H9 (cell line): ENCODE measurements around the gene MPL. TPM values are rescaled to one million over a fixed set of nuclear protein-coding genes. Genes with fewer than 3 reads are reported as not detected.

Experiments used
- DNase-seq: peaks from one replicate; pipeline ENCODE4 v3.0.0-alpha.2; 2017
- H2AFZ ChIP-seq: one replicate; pipeline ENCODE4 v1.6.1; 2013; ENCODE audit warnings: mild to moderate bottlenecking, low read length, control low read depth, moderate library complexity
- H2AK5ac ChIP-seq: 2 replicates; pipeline ENCODE4 v1.6.1; 2013; ENCODE audit warnings: low read length, control low read depth, mixed read lengths; ENCODE audit not compliant: insufficient read length
- H2BK120ac ChIP-seq: one replicate; pipeline ENCODE4 v1.6.1; 2013; ENCODE audit warnings: low read depth, mild to moderate bottlenecking, low read length, control low read depth, inconsistent platforms; ENCODE audit not compliant: poor library complexity, severe bottlenecking
- H2BK12ac ChIP-seq: 2 replicates; pipeline ENCODE4 v1.6.1; 2013; ENCODE audit warnings: low read length, control low read depth, mixed read lengths, low read depth; ENCODE audit not compliant: insufficient read length
- H2BK15ac ChIP-seq: 2 replicates; pipeline ENCODE4 v1.6.1; 2013; ENCODE audit warnings: low read depth, low read length, control low read depth
- H2BK20ac ChIP-seq: one replicate; pipeline ENCODE4 v1.6.1; 2013; ENCODE audit warnings: low read depth, mild to moderate bottlenecking, low read length, control low read depth, inconsistent platforms; ENCODE audit not compliant: poor library complexity, severe bottlenecking
- H2BK5ac ChIP-seq: 2 replicates; pipeline ENCODE4 v1.6.1; 2013; ENCODE audit warnings: low read length, control low read depth, mixed read lengths; ENCODE audit not compliant: insufficient read length
- H3K14ac ChIP-seq: 2 replicates; pipeline ENCODE4 v1.6.1; 2013; ENCODE audit warnings: low read length, control low read depth; ENCODE audit not compliant: insufficient read depth
- H3K18ac ChIP-seq: 2 replicates; pipeline ENCODE4 v1.6.1; 2013; ENCODE audit warnings: low read depth, mild to moderate bottlenecking, mixed read lengths, low read length, control low read depth; ENCODE audit not compliant: insufficient read length
- H3K23ac ChIP-seq: 2 replicates; pipeline ENCODE4 v1.6.1; 2013; ENCODE audit warnings: low read length, control low read depth, mixed read lengths, low read depth; ENCODE audit not compliant: insufficient read length
- H3K23me2 ChIP-seq: 2 replicates; pipeline ENCODE4 v1.6.1; 2013; ENCODE audit warnings: low read depth, mild to moderate bottlenecking, mixed read lengths, low read length, control low read depth; ENCODE audit not compliant: insufficient read length, poor library complexity, severe bottlenecking
- H3K27ac ChIP-seq: 2 replicates; pipeline ENCODE4 v1.5.1; 2013; ENCODE audit warnings: low read length, control low read depth, mixed read lengths, low read depth; ENCODE audit not compliant: insufficient read length
- H3K27me3 ChIP-seq: 2 replicates; pipeline ENCODE4 v1.6.1; 2013; ENCODE audit warnings: low read length, control low read depth, inconsistent platforms; ENCODE audit not compliant: insufficient read depth
- H3K4ac ChIP-seq: 2 replicates; pipeline ENCODE4 v1.6.1; 2013; ENCODE audit warnings: low read depth, mild to moderate bottlenecking, control low read depth, inconsistent platforms, low read length, moderate library complexity
- H3K4me1 ChIP-seq: 2 replicates; pipeline ENCODE4 v1.6.1; 2013; ENCODE audit warnings: low read length, control low read depth, inconsistent platforms; ENCODE audit not compliant: insufficient read depth
- H3K4me2 ChIP-seq: 2 replicates; pipeline ENCODE4 v1.6.1; 2013; ENCODE audit warnings: low read length, control low read depth, mixed read lengths; ENCODE audit not compliant: insufficient read length, insufficient read depth
- H3K56ac ChIP-seq: 2 replicates; pipeline ENCODE4 v1.6.1; 2013; ENCODE audit warnings: low read depth, mild to moderate bottlenecking, mixed read lengths, low read length, control low read depth; ENCODE audit not compliant: insufficient read length
- H3K79me1 ChIP-seq: 2 replicates; pipeline ENCODE4 v1.6.1; 2013; ENCODE audit warnings: low read depth, mild to moderate bottlenecking, moderate library complexity, low read length, control low read depth, inconsistent platforms; ENCODE audit not compliant: insufficient read depth, poor library complexity, severe bottlenecking
- H3K79me2 ChIP-seq: 2 replicates; pipeline ENCODE4 v1.6.1; 2013; ENCODE audit warnings: low read length, control low read depth, inconsistent platforms; ENCODE audit not compliant: insufficient read depth
- H3K9ac ChIP-seq: 2 replicates; pipeline ENCODE4 v1.6.1; 2013; ENCODE audit warnings: low read length, control low read depth, mixed read lengths; ENCODE audit not compliant: insufficient read length; ENCODE audit errors: extremely low read depth
- H3K9me3 ChIP-seq: one replicate; pipeline ENCODE4 v1.6.1; 2013; ENCODE audit warnings: low read depth, low read length, inconsistent platforms; ENCODE audit not compliant: control insufficient read depth
- H3T11ph ChIP-seq: one replicate; pipeline ENCODE4 v1.6.1; 2013; ENCODE audit warnings: mild to moderate bottlenecking, low read length, control low read depth, inconsistent platforms
- H4K20me1 ChIP-seq: one replicate; pipeline ENCODE4 v1.6.1; 2013; ENCODE audit not compliant: control insufficient read depth, insufficient read length, insufficient read depth
- H4K5ac ChIP-seq: 2 replicates; pipeline ENCODE4 v1.6.1; 2013; ENCODE audit warnings: low read depth, mild to moderate bottlenecking, mixed read lengths, low read length, control low read depth; ENCODE audit not compliant: insufficient read length
- H4K8ac ChIP-seq: replicated peaks from 2 replicates; pipeline ENCODE4 v1.6.1; 2013; ENCODE audit warnings: low read length, control low read depth, mixed read lengths, low read depth; ENCODE audit not compliant: insufficient read length
- H4K91ac ChIP-seq: 2 replicates; pipeline ENCODE4 v1.6.1; 2013; ENCODE audit warnings: low read depth, mild to moderate bottlenecking, moderate library complexity, mixed read lengths, low read length, control low read depth; ENCODE audit not compliant: insufficient read length
- H3K27ac Mint-ChIP-seq, 3 experiments: 2 replicates in 2 of 3; 3 replicates in 1 of 3; pipeline ENCODE4 v1.8.0; 2020 to 2021; ENCODE audit warnings: mixed read lengths in 3 of 3, mild to moderate bottlenecking in 1 of 3, moderate library complexity in 1 of 3
- H3K27me3 Mint-ChIP-seq: 2 replicates; pipeline ENCODE4 v1.8.0; 2021; ENCODE audit warnings: low read depth, mild to moderate bottlenecking, moderate library complexity, mixed read lengths
- H3K36me3 Mint-ChIP-seq, 3 experiments: 2 replicates in 2 of 3; 3 replicates in 1 of 3; pipeline ENCODE4 v1.8.0; 2020 to 2021; ENCODE audit warnings: low read depth in 3 of 3, mixed read lengths in 3 of 3; ENCODE audit not compliant: insufficient read depth in 1 of 3
- H3K4me1 Mint-ChIP-seq, 2 experiments: 2 replicates each; pipeline ENCODE4 v1.8.0; 2020; ENCODE audit warnings: mixed read lengths in 2 of 2
- H3K4me3 Mint-ChIP-seq, 2 experiments: 2 replicates in 1 of 2; 3 replicates in 1 of 2; pipeline ENCODE4 v1.8.0; 2020 to 2021; ENCODE audit warnings: mild to moderate bottlenecking in 2 of 2, mixed read lengths in 2 of 2, moderate library complexity in 1 of 2
- H3K9me3 Mint-ChIP-seq, 2 experiments: 2 replicates in 1 of 2; 3 replicates in 1 of 2; pipeline ENCODE4 v1.8.0; 2020; ENCODE audit warnings: mild to moderate bottlenecking in 2 of 2, mixed read lengths in 2 of 2, moderate library complexity in 1 of 2
- CTCF ChIP-seq: fragments of 200-600 bp; sonication (generic); conservative IDR thresholded peaks from 3 replicates; pipeline ENCODE4 v1.8.0; 2021; ENCODE audit warnings: antibody characterized with exemption, mild to moderate bottlenecking
- WGBS: extraction: QIAGEN DNeasy Blood & Tissue Kit; methylation state at CpG from one replicate; pipeline ENCODE4 v1.1.7; 2013; ENCODE audit warnings: missing lambda C conversion rate, low lambda C conversion rate, mixed read lengths; ENCODE audit not compliant: insufficient read length; ENCODE audit errors: extremely low coverage; 5-methylcytosine and 5-hydroxymethylcytosine counted together
- total RNA-seq: library from RNA; stranded (reverse); gene quantifications from 2 replicates; pipeline ENCODE4 v1.2.1, GENCODE V29; 2021

Gene MPL
- total RNA-seq, 1 experiment from 2014 or later: not detected

- H2AK5ac ChIP-seq: no peak overlapping the region
- Mint-ChIP-seq H3K27me3 (peaks cover 16% of the 10 kb centered on the region), H3K36me3 (no peaks in the 10 kb centered on the region), H3K4me3 (peak overlapping the region; percentile 58 to 77), H3K9me3 (no peaks in the 10 kb centered on the region), H3K4me1 (peaks cover 35 to 53% of the 10 kb centered on the region in 2 experiments), H3K27ac (peak overlapping the region in 2 of 3 experiments; percentile 1 to 33; a peak in 2 of 7 replicates)
- H2BK15ac ChIP-seq: no peak overlapping the region
- H2BK20ac ChIP-seq: no peak overlapping the region
- no peaks in the 10 kb centered on the region for H3K79me2 ChIP-seq
- no peaks in the 10 kb centered on the region for H3K9me3 ChIP-seq
- no peak for TF ChIP-seq CTCF
- no peak for DNase-seq
- H2BK12ac ChIP-seq: no peak overlapping the region
- peaks cover 10% of the 10 kb centered on the region for H3K23me2 ChIP-seq
- no peaks in the 10 kb centered on the region for H4K20me1 ChIP-seq
- H3K79me1 ChIP-seq: no peaks in the 10 kb centered on the region
- no peak overlapping the region for H4K5ac ChIP-seq
- no CpG with 5 or more reads among the region's 22 CpGs for WGBS
- peak overlapping the region; percentile 73 for H3K9ac ChIP-seq
- no peak overlapping the region for H4K8ac ChIP-seq
- no peak overlapping the region for H3K27ac ChIP-seq
- no peak overlapping the region for H3K23ac ChIP-seq
- H3K4ac ChIP-seq: no peak overlapping the region
- no peak overlapping the region for H2BK5ac ChIP-seq
- peak overlapping the region; percentile 77 for H3K4me2 ChIP-seq
- peaks cover 4% of the 10 kb centered on the region for H3K27me3 ChIP-seq
- peaks cover 5% of the 10 kb centered on the region for H3K4me1 ChIP-seq
- H3K18ac ChIP-seq: peak overlapping the region; percentile 87
- no peak overlapping the region for H3T11ph ChIP-seq
- H4K91ac ChIP-seq: no peak overlapping the region
- no peak overlapping the region for H3K56ac ChIP-seq
- H3K14ac ChIP-seq: peak overlapping the region; percentile 85
- H2AFZ ChIP-seq: no peak overlapping the region
- no peak overlapping the region for H2BK120ac ChIP-seq
Observed at GRCh38 chr1:43348343-43348808, 10.8 kb downstream of the MPL start.
